Fibroblast of lung (primary cell): Measurements from ENCODE around the gene CDC20B. TPM values are rescaled to one million over a fixed set of nuclear protein-coding genes. Genes with fewer than 3 reads are reported as not detected.

Experiments
- DNase-seq, 2 donors: peaks; one replicate each; pipeline versions ENCODE4 v3.0.0 to v3.0.0-alpha.2; 2010; ENCODE audit warnings: low read depth in 2 of 2
- H2AFZ ChIP-seq: 2 replicates; pipeline ENCODE4 v1.5.1; 2012; ENCODE audit warnings: low read length, control low read depth, inconsistent platforms
- H3K27ac ChIP-seq: 2 replicates; pipeline ENCODE4 v1.5.1; 2011; ENCODE audit warnings: low read length, control low read depth; ENCODE audit not compliant: insufficient read depth
- H3K27me3 ChIP-seq: 2 replicates; pipeline ENCODE4 v1.5.1; 2011; ENCODE audit warnings: mild to moderate bottlenecking, low read length; ENCODE audit not compliant: control insufficient read depth, insufficient read depth
- H3K36me3 ChIP-seq: 2 replicates; pipeline ENCODE4 v1.5.1; 2011; ENCODE audit warnings: low read length; ENCODE audit not compliant: control insufficient read depth, insufficient read depth
- H3K4me1 ChIP-seq: 2 replicates; pipeline ENCODE4 v1.5.1; 2011; ENCODE audit warnings: low read length; ENCODE audit not compliant: control insufficient read depth, insufficient read depth; ENCODE audit errors: extremely low read depth
- H3K4me2 ChIP-seq: 2 replicates; pipeline ENCODE4 v1.5.1; 2011; ENCODE audit warnings: low read length, control low read depth; ENCODE audit not compliant: insufficient read depth; ENCODE audit errors: extremely low read depth
- H3K4me3 ChIP-seq, 4 experiments: fragments of 200-600 bp in 1 of 4; sonication (generic) in 1 of 4; replicated peaks in 1 of 4; 2 replicates each; pipeline ENCODE4 v1.5.1; 2011 to 2016; ENCODE audit warnings: low read length in 4 of 4, low read depth in 3 of 4, mild to moderate bottlenecking in 3 of 4, control low read depth in 2 of 4, inconsistent platforms in 1 of 4, mixed read lengths in 1 of 4; ENCODE audit not compliant: insufficient read depth in 1 of 4; ENCODE audit errors: control extremely low read depth in 1 of 4
- H3K79me2 ChIP-seq: 2 replicates; pipeline ENCODE4 v1.5.1; 2012; ENCODE audit warnings: mild to moderate bottlenecking, low read length, inconsistent platforms; ENCODE audit not compliant: control insufficient read depth, insufficient read depth
- H3K9ac ChIP-seq: 2 replicates; pipeline ENCODE4 v1.5.1; 2011; ENCODE audit warnings: mild to moderate bottlenecking, low read length, control low read depth; ENCODE audit not compliant: insufficient read depth
- H3K9me3 ChIP-seq: 2 replicates; pipeline ENCODE4 v1.5.1; 2012; ENCODE audit warnings: low read depth, low read length; ENCODE audit not compliant: control insufficient read depth, insufficient read depth
- H4K20me1 ChIP-seq: 2 replicates; pipeline ENCODE4 v1.5.1; 2011; ENCODE audit warnings: low read length; ENCODE audit not compliant: control insufficient read depth, insufficient read depth; ENCODE audit errors: extremely low read depth
- EZH2 ChIP-seq: IDR thresholded peaks from 2 replicates; pipeline ENCODE4 v1.5.1; 2012; ENCODE audit warnings: low read length, control low read depth, mild to moderate bottlenecking; ENCODE audit errors: missing control alignments
- polyA plus RNA-seq, 2 donors: library from polyadenylated mRNA; depleted of rRNA in 1 of 2; stranded (reverse) in 1 of 2; unstranded in 1 of 2; fragments of >200 nt; gene quantifications; 2 replicates each; pipeline ENCODE4 v1.2.1, GENCODE V29; 2011 to 2012; ENCODE audit warnings: missing spikeins in 1 of 2
- total RNA-seq: library from RNA; depleted of rRNA; stranded (reverse); fragments of >200 nt; gene quantifications from 2 replicates; pipeline ENCODE4 v1.2.1, GENCODE V29; 2014
- TF ChIP-seq, protein P1 (sequence below), 2 donors: IDR thresholded peaks in 1 of 2; conservative IDR thresholded peaks in 1 of 2; 1 replicate in 1 of 2; 2 replicates in 1 of 2; pipeline ENCODE4 v1.5.1; 2011 to 2012; ENCODE audit warnings: low read length in 2 of 2, control low read depth in 1 of 2, inconsistent platforms in 1 of 2, low read depth in 1 of 2, mild to moderate bottlenecking in 1 of 2

The CDC20B gene
- total and polyA plus RNA-seq, 2 donors (not counting 1 experiment from before 2014, with no cell fraction given) = under 0.01 TPM; not detected in 1

DNA sequence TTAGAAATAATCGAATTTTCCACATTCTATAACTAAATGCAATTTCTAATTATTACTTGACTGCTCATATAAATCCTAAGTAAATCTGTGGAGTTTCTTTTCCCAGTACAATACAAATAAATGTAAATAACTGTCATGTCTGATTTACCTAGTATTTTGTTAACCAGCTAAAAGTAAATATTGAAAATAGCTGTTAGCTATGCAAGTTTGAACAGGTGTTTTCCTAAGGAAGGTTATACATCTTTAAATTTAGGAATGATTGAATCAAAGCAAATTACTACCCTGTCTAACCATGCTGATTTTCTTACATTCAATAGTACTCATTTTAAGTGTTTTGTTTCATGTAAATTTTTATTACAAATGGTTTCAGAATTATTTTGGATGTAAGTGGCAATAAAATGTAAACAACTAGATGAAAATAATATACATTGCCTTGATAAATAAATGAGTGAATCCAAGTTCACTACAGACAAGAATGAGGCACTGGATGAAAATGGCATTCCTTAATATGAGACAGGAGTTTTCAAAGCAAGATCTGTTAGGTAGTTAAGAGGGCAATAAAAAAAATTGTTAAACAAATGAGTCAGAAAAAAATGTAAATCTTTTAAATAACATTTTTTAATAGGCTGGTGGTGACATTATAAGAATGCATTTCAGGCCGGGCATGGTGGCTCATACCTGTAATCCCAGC, 38.4 kb upstream of the CDC20B start:
- H3K36me3 ChIP-seq = no peaks in the 10 kb centered on the region
- H3K27ac ChIP-seq = no peak overlapping the region
- no peaks in the 10 kb centered on the region for H3K27me3 ChIP-seq
- no peak overlapping the region for H3K4me2 ChIP-seq
- DNase-seq = no peak
- no peak overlapping the region for H2AFZ ChIP-seq
- no peaks in the 10 kb centered on the region for H3K4me1 ChIP-seq
- no peak for TF ChIP-seq EZH2
- TF ChIP-seq, protein P1, sequence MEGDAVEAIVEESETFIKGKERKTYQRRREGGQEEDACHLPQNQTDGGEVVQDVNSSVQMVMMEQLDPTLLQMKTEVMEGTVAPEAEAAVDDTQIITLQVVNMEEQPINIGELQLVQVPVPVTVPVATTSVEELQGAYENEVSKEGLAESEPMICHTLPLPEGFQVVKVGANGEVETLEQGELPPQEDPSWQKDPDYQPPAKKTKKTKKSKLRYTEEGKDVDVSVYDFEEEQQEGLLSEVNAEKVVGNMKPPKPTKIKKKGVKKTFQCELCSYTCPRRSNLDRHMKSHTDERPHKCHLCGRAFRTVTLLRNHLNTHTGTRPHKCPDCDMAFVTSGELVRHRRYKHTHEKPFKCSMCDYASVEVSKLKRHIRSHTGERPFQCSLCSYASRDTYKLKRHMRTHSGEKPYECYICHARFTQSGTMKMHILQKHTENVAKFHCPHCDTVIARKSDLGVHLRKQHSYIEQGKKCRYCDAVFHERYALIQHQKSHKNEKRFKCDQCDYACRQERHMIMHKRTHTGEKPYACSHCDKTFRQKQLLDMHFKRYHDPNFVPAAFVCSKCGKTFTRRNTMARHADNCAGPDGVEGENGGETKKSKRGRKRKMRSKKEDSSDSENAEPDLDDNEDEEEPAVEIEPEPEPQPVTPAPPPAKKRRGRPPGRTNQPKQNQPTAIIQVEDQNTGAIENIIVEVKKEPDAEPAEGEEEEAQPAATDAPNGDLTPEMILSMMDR (conservative IDR thresholded peaks at IDR 0.05 in 1 of 2, IDR thresholded peaks at IDR 0.05 in 1 of 2; ENCODE audit: low read depth in 1 of 2, low read length in 2 of 2) = no peak
- H3K4me3 ChIP-seq = no peak overlapping the region
- H3K9ac ChIP-seq = no peak overlapping the region
- H3K9me3 ChIP-seq = no peaks in the 10 kb centered on the region
- no peaks in the 10 kb centered on the region for H4K20me1 ChIP-seq
- H3K79me2 ChIP-seq = no peaks in the 10 kb centered on the region

DNA sequence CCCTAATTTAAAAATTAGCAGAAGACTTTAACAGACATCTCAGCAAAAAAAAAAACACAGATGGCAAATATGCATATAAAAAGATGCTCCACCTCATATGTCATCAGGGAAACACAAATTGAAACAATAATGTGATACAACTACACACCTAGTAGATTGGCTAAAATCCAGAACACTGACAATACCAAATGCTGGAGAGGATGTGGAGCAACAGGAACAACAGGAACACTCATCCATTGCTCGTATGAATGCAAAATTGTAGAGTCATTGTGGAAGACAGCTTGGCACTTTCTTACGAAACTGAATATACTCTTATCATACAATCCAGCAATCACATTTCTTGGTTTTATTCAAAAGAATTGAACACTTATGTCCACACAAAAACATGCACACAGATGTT, 32.0 kb upstream of the CDC20B start:
- Histone ChIP-seq H3K4me2 (no peak overlapping the region), H3K4me3 (no peak overlapping the region), H2AFZ (no peak overlapping the region), H3K27ac (no peak overlapping the region), H3K36me3 (no peaks in the 10 kb centered on the region), H3K9me3 (no peaks in the 10 kb centered on the region), H3K27me3 (peaks cover under 1% of the 10 kb centered on the region), H4K20me1 (no peaks in the 10 kb centered on the region), H3K79me2 (no peaks in the 10 kb centered on the region), H3K9ac (no peak overlapping the region), H3K4me1 (no peaks in the 10 kb centered on the region)
- DNase-seq = no peak
- no peak for TF ChIP-seq EZH2
- TF ChIP-seq, protein P1 (conservative IDR thresholded peaks at IDR 0.05 in 1 of 2, IDR thresholded peaks at IDR 0.05 in 1 of 2; ENCODE audit: low read depth in 1 of 2, low read length in 2 of 2) = no peak

DNA sequence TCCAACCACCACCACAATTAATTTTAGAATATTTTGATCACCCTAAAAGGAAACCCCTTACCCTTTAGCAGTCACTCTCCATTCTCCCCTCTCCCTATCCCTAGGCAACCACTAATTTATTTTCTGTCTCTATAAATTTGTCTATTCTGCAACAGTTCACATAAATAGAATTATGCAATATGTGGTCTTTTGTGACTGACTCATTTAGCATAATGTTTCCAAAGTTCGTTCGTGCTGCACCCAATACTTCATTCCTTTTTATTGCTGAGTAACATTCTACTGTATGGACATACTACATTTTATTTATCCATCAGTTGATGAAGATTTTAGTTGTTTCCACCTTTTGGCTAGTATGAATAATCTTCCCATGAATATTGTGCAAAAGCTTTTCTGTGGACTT, 18.2 kb upstream of the CDC20B start:
- Histone ChIP-seq H3K4me2 (no peak overlapping the region), H3K79me2 (no peaks in the 10 kb centered on the region), H4K20me1 (no peaks in the 10 kb centered on the region), H3K9me3 (no peaks in the 10 kb centered on the region), H3K4me1 (no peaks in the 10 kb centered on the region), H3K27me3 (peaks cover 16% of the 10 kb centered on the region), H3K36me3 (no peaks in the 10 kb centered on the region), H3K9ac (no peak overlapping the region), H3K4me3 (no peak overlapping the region), H2AFZ (no peak overlapping the region), H3K27ac (no peak overlapping the region)
- DNase-seq = peak in 1 of 2 donors; percentile 20
- TF ChIP-seq, protein P1 (conservative IDR thresholded peaks at IDR 0.05 in 1 of 2, IDR thresholded peaks at IDR 0.05 in 1 of 2; ENCODE audit: low read depth in 1 of 2, low read length in 2 of 2) = no peak
- TF ChIP-seq EZH2 = no peak
